CD4-positive, alpha-beta T cell (primary cell): ENCODE data around the gene KIAA1217. TPM values are rescaled to one million over a fixed set of nuclear protein-coding genes. Genes with fewer than 3 reads are reported as not detected.

Experiments
- ATAC-seq: fragments of 200-7000 bp; cut with Tn5 transposase; one replicate; pipeline ENCODE4 v1.10.0; 2022; ENCODE audit warnings: mild to moderate bottlenecking; ENCODE audit not compliant: poor library complexity
- CTCF ChIA-PET: fragments of 350-600 bp; sonication (Branson Sonifier 250); formaldehyde crosslinking; loops from one replicate; lab custom pipeline; 2021; ENCODE audit warnings: antibody characterized with exemption, inconsistent platforms; lab: Charles Lee
- POLR2A ChIA-PET: fragments of 350-600 bp; sonication (Branson Sonifier 250); formaldehyde crosslinking; loops from one replicate; lab custom pipeline; 2021; ENCODE audit warnings: antibody characterized with exemption, inconsistent platforms; lab: Charles Lee
- DNase-seq, 14 experiments: peaks; one replicate each; pipeline ENCODE4 v3.0.0-alpha.2; 2013 to 2020; ENCODE audit warnings: mixed read lengths in 2 of 14
- H3K27ac ChIP-seq, 2 donors: one replicate each; pipeline versions ENCODE4 v1.5.1 to v1.7.0; 2013; ENCODE audit warnings: low read length in 2 of 2, low read depth in 1 of 2, mild to moderate bottlenecking in 1 of 2
- H3K27me3 ChIP-seq, 2 experiments: 1 replicate in 1 of 2; 2 replicates in 1 of 2; pipeline versions ENCODE4 v1.6.1 to v1.7.0; 2013; ENCODE audit warnings: low read length in 2 of 2, control low read depth in 1 of 2, mild to moderate bottlenecking in 1 of 2, moderate library complexity in 1 of 2; ENCODE audit not compliant: insufficient read depth in 2 of 2, control insufficient read depth in 1 of 2
- H3K36me3 ChIP-seq: one replicate; pipeline ENCODE4 v1.6.1; 2013; ENCODE audit warnings: low read length, control low read depth; ENCODE audit not compliant: insufficient read depth
- H3K4me1 ChIP-seq: one replicate; pipeline ENCODE4 v1.6.1; 2013; ENCODE audit warnings: low read length, control low read depth; ENCODE audit not compliant: insufficient read depth
- H3K4me3 ChIP-seq: one replicate; pipeline ENCODE4 v1.5.1; 2013; ENCODE audit warnings: mild to moderate bottlenecking, low read length, moderate library complexity
- H3K9me3 ChIP-seq, 2 experiments: 1 replicate in 1 of 2; 2 replicates in 1 of 2; pipeline versions ENCODE4 v1.6.1 to v1.7.0; 2013; ENCODE audit warnings: low read length in 2 of 2, mild to moderate bottlenecking in 2 of 2, control low read depth in 1 of 2, moderate library complexity in 1 of 2; ENCODE audit not compliant: control insufficient read depth in 1 of 2, insufficient read depth in 1 of 2
- H3K27ac Mint-ChIP-seq: one replicate; pipeline ENCODE4 v1.8.0; 2020; ENCODE audit warnings: mixed read lengths
- H3K27me3 Mint-ChIP-seq: one replicate; pipeline ENCODE4 v1.8.0; 2021; ENCODE audit warnings: mixed read lengths
- H3K36me3 Mint-ChIP-seq: one replicate; pipeline ENCODE4 v1.8.0; 2021; ENCODE audit warnings: low read depth, mixed read lengths
- H3K4me1 Mint-ChIP-seq: one replicate; pipeline ENCODE4 v1.8.0; 2021; ENCODE audit warnings: low read depth, mixed read lengths
- H3K4me3 Mint-ChIP-seq: one replicate; pipeline ENCODE4 v1.8.0; 2020; ENCODE audit warnings: mild to moderate bottlenecking, mixed read lengths
- H3K9me3 Mint-ChIP-seq: one replicate; pipeline ENCODE4 v1.8.0; 2020; ENCODE audit warnings: mixed read lengths
- intact Hi-C, 2 experiments: fragments of 100-400 bp; cut with DNase I in 1 of 2; cut with micrococcal nuclease in 1 of 2; formaldehyde crosslinking; loops; one replicate each; pipeline versions ENCODE4 v1.15.1 to v1.9.0; 2023 to 2025; cut with DNase I, micrococcal nuclease
- total RNA-seq, 174 experiments: library from RNA in 2 of 174; stranded (reverse) in 2 of 174; gene quantifications; one replicate each; pipeline ENCODE4 v1.2.3 and lab custom pipeline; 2021 to 2026
- TF ChIP-seq, protein P1 (sequence below): fragments of 200-600 bp; IDR thresholded peaks from one replicate; pipeline ENCODE4 v1.8.0; 2022; ENCODE audit warnings: antibody characterized with exemption, mild to moderate bottlenecking

The KIAA1217 gene
- total RNA-seq, 2 experiments from 2014 or later, result not detected

DNA sequence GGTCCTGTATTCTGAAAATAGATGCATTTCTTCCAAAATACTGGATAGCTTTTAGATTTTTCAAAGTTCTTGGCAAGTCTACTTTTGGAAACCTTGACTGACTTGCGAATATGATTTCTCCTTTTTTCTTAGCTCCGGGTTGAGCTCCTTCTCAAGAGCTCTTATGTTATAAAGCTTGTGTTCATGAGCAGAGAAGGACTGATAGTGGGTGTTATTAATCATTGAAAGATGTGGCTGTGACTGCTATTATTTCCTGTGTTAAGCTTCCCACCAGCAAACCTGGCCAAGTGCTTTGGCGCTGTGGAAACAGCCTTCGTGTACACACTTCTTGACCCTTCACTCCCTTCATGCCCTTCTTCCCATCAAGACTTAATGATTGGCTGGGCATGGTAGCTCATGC lies 98.2 kb downstream of the KIAA1217 start:
- no peaks in the 10 kb centered on the region for H3K36me3 Mint-ChIP-seq
- Histone ChIP-seq H3K4me3 (no peak overlapping the region), H3K27ac (no peak overlapping the region), H3K27me3 (no peaks in the 10 kb centered on the region), H3K9me3 (no peaks in the 10 kb centered on the region), H3K4me1 (no peaks in the 10 kb centered on the region), H3K36me3 (no peaks in the 10 kb centered on the region)
- H3K9me3 Mint-ChIP-seq, result no peaks in the 10 kb centered on the region
- no peaks in the 10 kb centered on the region for H3K27me3 Mint-ChIP-seq
- DNase-seq, result no peak
- CTCF ChIA-PET, result no interaction called here
- no peak overlapping the region for H3K4me3 Mint-ChIP-seq
- POLR2A ChIA-PET, result no interaction called here
- TF ChIP-seq, protein P1, sequence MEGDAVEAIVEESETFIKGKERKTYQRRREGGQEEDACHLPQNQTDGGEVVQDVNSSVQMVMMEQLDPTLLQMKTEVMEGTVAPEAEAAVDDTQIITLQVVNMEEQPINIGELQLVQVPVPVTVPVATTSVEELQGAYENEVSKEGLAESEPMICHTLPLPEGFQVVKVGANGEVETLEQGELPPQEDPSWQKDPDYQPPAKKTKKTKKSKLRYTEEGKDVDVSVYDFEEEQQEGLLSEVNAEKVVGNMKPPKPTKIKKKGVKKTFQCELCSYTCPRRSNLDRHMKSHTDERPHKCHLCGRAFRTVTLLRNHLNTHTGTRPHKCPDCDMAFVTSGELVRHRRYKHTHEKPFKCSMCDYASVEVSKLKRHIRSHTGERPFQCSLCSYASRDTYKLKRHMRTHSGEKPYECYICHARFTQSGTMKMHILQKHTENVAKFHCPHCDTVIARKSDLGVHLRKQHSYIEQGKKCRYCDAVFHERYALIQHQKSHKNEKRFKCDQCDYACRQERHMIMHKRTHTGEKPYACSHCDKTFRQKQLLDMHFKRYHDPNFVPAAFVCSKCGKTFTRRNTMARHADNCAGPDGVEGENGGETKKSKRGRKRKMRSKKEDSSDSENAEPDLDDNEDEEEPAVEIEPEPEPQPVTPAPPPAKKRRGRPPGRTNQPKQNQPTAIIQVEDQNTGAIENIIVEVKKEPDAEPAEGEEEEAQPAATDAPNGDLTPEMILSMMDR, result no peak
- ATAC-seq, result no peak
- no peaks in the 10 kb centered on the region for H3K4me1 Mint-ChIP-seq
- intact Hi-C loops, result no loop called here
- no peak overlapping the region for H3K27ac Mint-ChIP-seq

DNA sequence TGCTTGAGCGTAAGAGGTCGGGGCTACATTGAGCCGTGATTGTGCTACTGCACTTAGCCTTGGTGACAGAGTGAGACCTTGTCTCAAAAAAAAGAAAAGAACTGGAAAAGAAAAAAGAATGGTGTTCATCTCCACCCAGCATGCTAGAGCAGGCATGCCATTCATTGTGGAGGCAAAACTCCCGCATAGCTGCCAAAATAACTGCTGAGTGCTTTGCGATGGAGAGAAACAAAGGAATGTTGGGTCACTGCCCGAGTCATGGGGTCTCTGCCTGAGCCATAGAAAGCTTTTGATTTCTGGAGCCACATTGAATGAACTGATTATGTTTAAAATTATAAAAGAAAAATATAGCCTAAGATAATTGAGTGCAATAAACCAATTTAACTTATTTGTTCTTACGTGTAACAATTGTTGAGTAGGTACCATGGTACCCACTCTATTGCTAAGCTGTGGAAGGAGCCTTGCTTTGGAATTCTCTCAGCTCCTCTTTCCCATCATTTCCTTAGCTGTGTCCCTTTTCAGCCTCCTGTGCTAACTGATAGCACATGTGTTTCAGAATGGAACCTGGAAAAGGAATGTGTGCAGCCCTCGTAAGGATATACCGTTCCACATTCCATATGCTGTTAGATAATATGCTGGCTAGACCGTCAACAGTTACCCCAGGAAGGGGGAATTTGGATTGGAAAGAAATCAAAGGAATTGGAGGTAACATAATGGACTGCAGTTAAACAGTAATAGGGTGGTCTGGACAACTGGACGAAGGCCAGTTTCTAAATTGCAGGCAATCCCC lies 99.0 kb downstream of the KIAA1217 start:
- no peak for DNase-seq
- Mint-ChIP-seq H3K9me3 (no peaks in the 10 kb centered on the region), H3K4me3 (no peak overlapping the region), H3K27ac (no peak overlapping the region), H3K4me1 (no peaks in the 10 kb centered on the region), H3K36me3 (no peaks in the 10 kb centered on the region), H3K27me3 (no peaks in the 10 kb centered on the region)
- Histone ChIP-seq H3K9me3 (no peaks in the 10 kb centered on the region), H3K27me3 (no peaks in the 10 kb centered on the region), H3K4me1 (no peaks in the 10 kb centered on the region), H3K4me3 (no peak overlapping the region), H3K27ac (no peak overlapping the region), H3K36me3 (no peaks in the 10 kb centered on the region)
- intact Hi-C loops, result no loop called here
- ChIA-PET CTCF (no interaction called here), POLR2A (no interaction called here)
- no peak for ATAC-seq
- TF ChIP-seq, protein P1, result no peak

DNA sequence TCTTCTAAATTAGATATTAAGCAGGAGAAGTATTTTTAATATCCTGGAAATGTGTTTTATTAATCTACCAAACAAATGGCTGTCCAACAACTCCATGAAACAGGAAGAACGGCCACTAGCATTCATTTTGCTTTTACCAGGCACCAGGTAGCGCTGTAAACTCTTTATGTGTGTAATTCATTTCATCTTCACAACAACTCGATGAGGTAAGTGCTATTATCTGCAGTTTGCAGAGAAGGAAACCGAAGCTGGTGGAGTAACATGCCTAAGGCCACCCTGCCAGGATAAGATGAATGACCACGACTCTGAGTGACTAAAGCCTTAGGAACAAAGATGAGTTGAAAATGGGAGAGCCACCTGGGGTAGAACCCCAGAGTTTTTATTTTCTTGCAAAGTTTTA lies 101.2 kb downstream of the KIAA1217 start:
- Mint-ChIP-seq H3K36me3 (no peaks in the 10 kb centered on the region), H3K27me3 (no peaks in the 10 kb centered on the region), H3K9me3 (no peaks in the 10 kb centered on the region), H3K4me3 (no peak overlapping the region), H3K27ac (no peak overlapping the region), H3K4me1 (no peaks in the 10 kb centered on the region)
- H3K4me1 ChIP-seq, result no peaks in the 10 kb centered on the region
- H3K9me3 ChIP-seq, result no peaks in the 10 kb centered on the region
- no peak overlapping the region for H3K4me3 ChIP-seq
- CTCF ChIA-PET, result no interaction called here
- H3K36me3 ChIP-seq, result no peaks in the 10 kb centered on the region
- H3K27ac ChIP-seq, result no peak overlapping the region
- no peak for ATAC-seq
- POLR2A ChIA-PET, result no interaction called here
- TF ChIP-seq, protein P1, result no peak
- no peaks in the 10 kb centered on the region for H3K27me3 ChIP-seq
- DNase-seq, result no peak
- intact Hi-C loops, result no loop called here
